H1 (cell line): Measurements from ENCODE around the gene MRPS12. TPM values are rescaled to one million over a fixed set of nuclear protein-coding genes. Genes with fewer than 3 reads are reported as not detected.

Source experiments
- EZH2 ChIP-seq: fragments of 200-600 bp; sonication (generic); IDR thresholded peaks from 2 replicates; pipeline ENCODE4 v1.7.1; 2012; ENCODE audit warnings: low read depth, mild to moderate bottlenecking, moderate library complexity, low read length, inconsistent platforms; ENCODE audit not compliant: severe bottlenecking
- KDM5A ChIP-seq: fragments of 200-600 bp; IDR thresholded peaks from 2 replicates; pipeline ENCODE4 v1.7.1; 2012; ENCODE audit warnings: mild to moderate bottlenecking, low read length, inconsistent platforms, mixed read lengths
- NANOG ChIP-seq: IDR thresholded peaks from 2 replicates; pipeline ENCODE4 v1.6.1; 2011; ENCODE audit warnings: low read length, low read depth, mild to moderate bottlenecking, inconsistent platforms; ENCODE audit not compliant: insufficient read depth, poor library complexity, severe bottlenecking
- RFX5 ChIP-seq: IDR thresholded peaks from 2 replicates; pipeline ENCODE4 v1.6.1; 2011; ENCODE audit warnings: low read depth, low read length, improper control_type of control experiment, borderline replicate concordance
- polyA plus RNA-seq, 7 experiments: library from polyadenylated mRNA; depleted of rRNA in 3 of 7; stranded (reverse) in 5 of 7; unstranded in 2 of 7; fragments of >200 nt in 5 of 7; fragments of 200-250 nt in 2 of 7; gene quantifications; 1 replicate in 5 of 7; 2 replicates in 1 of 7; 4 replicates in 1 of 7; pipeline versions ENCODE4 v1.2.1 to v1.2.3, GENCODE V29; 2011 to 2013; ENCODE audit warnings: missing spikeins in 2 of 7, mixed read lengths in 2 of 7
- total RNA-seq: library from RNA; stranded (reverse); fragmentation: NEBNext Ultra II Directional; extraction: Animal tissue kit (Norgen Biotek cat#: 25700); gene quantifications from 2 replicates; pipeline ENCODE4 v1.2.1, GENCODE V29; 2021
- TF ChIP-seq, protein P1 (sequence below): fragments of 300-600 bp; sonication (generic); IDR thresholded peaks from 2 replicates; pipeline ENCODE4 v1.7.1; 2012; ENCODE audit warnings: low read length, moderate library complexity, mild to moderate bottlenecking, inconsistent platforms; ENCODE audit not compliant: insufficient replicate concordance

Gene MRPS12
- total and polyA plus RNA-seq, 2 of the 8 experiments (the other 6 are each of a cell fraction or from before 2014, with no cell fraction given): 79.0 to 175 TPM

DNA sequence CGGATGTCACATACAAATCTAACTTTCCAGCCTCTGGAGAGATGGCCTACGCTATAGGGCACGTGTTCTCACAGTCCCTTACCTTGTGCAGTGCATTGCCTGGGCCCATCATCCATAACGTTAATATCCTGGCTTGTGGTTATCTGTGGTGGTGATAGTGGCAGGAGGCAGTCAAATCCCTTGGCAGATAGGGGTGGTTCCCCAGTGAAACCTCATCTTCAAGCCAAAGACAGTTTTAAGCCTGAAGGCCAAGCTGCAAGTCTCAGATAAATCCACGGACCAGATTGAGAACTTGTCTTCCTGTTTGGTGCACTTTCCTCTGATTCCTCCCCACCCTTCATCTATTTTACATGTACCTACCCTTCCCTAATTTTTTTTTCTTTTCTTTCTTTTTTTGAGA lies 49.1 kb downstream of the MRPS12 start (continued):
- TF ChIP-seq, protein P1, sequence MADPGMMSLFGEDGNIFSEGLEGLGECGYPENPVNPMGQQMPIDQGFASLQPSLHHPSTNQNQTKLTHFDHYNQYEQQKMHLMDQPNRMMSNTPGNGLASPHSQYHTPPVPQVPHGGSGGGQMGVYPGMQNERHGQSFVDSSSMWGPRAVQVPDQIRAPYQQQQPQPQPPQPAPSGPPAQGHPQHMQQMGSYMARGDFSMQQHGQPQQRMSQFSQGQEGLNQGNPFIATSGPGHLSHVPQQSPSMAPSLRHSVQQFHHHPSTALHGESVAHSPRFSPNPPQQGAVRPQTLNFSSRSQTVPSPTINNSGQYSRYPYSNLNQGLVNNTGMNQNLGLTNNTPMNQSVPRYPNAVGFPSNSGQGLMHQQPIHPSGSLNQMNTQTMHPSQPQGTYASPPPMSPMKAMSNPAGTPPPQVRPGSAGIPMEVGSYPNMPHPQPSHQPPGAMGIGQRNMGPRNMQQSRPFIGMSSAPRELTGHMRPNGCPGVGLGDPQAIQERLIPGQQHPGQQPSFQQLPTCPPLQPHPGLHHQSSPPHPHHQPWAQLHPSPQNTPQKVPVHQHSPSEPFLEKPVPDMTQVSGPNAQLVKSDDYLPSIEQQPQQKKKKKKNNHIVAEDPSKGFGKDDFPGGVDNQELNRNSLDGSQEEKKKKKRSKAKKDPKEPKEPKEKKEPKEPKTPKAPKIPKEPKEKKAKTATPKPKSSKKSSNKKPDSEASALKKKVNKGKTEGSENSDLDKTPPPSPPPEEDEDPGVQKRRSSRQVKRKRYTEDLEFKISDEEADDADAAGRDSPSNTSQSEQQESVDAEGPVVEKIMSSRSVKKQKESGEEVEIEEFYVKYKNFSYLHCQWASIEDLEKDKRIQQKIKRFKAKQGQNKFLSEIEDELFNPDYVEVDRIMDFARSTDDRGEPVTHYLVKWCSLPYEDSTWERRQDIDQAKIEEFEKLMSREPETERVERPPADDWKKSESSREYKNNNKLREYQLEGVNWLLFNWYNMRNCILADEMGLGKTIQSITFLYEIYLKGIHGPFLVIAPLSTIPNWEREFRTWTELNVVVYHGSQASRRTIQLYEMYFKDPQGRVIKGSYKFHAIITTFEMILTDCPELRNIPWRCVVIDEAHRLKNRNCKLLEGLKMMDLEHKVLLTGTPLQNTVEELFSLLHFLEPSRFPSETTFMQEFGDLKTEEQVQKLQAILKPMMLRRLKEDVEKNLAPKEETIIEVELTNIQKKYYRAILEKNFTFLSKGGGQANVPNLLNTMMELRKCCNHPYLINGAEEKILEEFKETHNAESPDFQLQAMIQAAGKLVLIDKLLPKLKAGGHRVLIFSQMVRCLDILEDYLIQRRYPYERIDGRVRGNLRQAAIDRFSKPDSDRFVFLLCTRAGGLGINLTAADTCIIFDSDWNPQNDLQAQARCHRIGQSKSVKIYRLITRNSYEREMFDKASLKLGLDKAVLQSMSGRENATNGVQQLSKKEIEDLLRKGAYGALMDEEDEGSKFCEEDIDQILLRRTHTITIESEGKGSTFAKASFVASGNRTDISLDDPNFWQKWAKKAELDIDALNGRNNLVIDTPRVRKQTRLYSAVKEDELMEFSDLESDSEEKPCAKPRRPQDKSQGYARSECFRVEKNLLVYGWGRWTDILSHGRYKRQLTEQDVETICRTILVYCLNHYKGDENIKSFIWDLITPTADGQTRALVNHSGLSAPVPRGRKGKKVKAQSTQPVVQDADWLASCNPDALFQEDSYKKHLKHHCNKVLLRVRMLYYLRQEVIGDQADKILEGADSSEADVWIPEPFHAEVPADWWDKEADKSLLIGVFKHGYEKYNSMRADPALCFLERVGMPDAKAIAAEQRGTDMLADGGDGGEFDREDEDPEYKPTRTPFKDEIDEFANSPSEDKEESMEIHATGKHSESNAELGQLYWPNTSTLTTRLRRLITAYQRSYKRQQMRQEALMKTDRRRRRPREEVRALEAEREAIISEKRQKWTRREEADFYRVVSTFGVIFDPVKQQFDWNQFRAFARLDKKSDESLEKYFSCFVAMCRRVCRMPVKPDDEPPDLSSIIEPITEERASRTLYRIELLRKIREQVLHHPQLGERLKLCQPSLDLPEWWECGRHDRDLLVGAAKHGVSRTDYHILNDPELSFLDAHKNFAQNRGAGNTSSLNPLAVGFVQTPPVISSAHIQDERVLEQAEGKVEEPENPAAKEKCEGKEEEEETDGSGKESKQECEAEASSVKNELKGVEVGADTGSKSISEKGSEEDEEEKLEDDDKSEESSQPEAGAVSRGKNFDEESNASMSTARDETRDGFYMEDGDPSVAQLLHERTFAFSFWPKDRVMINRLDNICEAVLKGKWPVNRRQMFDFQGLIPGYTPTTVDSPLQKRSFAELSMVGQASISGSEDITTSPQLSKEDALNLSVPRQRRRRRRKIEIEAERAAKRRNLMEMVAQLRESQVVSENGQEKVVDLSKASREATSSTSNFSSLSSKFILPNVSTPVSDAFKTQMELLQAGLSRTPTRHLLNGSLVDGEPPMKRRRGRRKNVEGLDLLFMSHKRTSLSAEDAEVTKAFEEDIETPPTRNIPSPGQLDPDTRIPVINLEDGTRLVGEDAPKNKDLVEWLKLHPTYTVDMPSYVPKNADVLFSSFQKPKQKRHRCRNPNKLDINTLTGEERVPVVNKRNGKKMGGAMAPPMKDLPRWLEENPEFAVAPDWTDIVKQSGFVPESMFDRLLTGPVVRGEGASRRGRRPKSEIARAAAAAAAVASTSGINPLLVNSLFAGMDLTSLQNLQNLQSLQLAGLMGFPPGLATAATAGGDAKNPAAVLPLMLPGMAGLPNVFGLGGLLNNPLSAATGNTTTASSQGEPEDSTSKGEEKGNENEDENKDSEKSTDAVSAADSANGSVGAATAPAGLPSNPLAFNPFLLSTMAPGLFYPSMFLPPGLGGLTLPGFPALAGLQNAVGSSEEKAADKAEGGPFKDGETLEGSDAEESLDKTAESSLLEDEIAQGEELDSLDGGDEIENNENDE: no peak
- TF ChIP-seq KDM5A: no peak
- TF ChIP-seq RFX5: no peak
- TF ChIP-seq EZH2: no peak
- TF ChIP-seq NANOG: no peak
